GM19452 (cell line): ENCODE measurements around the gene LIX1L.

Source experiments
- ATAC-seq: cut with Tn5 transposase; IDR thresholded peaks from one replicate; pipeline ENCODE4 v1.9.1; 2021; ENCODE audit not compliant: unreplicated experiment

LIX1L gene

DNA sequence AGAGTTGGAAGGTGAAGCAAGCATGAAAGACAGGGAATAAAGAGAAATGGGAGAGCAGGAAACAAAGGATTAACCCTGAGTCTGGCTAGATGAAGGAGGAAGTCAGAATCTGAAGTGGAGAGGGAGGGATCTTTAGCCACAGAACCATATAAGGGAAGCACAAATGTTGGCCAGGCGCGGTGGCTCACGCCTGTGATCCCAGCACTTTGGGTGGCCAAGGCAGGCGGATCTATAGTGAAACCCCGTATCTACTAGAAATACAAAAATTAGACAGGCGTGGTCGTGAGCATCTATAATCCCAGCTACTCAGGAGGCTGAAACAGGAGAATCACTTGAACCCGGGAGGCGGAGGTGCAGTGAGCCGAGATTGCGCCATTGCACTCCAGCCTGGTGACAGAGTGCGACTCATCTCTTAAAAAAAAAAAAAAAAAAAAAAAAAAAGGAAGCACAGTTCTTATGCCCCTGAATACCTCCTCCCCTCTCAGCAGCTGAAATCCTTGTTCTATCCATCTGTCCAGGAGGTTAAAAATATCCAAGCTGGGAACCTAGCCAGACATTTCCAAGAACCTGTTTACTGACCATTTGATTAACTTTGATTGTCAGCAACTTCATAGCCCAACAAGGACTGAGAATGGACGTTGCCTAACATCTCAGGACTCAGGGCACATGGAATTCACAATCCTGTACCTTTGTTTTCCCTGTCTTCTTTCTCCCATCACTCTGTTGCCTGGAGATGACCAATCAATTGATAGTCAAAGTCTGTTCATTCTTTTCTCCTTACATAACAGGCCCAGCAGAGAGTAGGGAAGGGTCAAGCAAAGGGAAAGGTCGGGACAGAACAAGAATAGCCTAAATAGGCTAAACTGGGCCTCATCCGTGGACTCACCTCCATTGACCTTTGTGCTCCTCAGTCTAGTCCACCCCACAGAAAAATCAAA lies 28.0 kb upstream of the LIX1L start:
- no peak for ATAC-seq

DNA sequence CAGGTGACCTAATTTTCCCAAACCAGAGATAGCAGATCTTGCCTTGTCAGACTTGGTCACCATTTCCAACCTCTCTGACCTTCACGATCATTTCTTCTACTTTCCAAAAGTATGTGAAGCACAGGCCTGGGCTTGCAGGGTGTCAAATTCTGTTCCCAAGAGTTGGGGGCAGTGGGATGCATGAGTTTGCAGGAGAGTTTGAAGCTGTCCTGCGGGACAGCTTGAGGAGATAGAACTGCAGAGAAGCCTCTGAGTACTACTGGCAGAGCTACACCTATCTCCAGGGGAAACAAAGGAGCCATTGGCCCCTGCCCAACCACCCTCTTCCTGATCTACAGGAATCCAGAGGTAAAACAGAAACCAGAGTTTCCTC lies 27.3 kb upstream of the LIX1L start:
- no peak for ATAC-seq

DNA sequence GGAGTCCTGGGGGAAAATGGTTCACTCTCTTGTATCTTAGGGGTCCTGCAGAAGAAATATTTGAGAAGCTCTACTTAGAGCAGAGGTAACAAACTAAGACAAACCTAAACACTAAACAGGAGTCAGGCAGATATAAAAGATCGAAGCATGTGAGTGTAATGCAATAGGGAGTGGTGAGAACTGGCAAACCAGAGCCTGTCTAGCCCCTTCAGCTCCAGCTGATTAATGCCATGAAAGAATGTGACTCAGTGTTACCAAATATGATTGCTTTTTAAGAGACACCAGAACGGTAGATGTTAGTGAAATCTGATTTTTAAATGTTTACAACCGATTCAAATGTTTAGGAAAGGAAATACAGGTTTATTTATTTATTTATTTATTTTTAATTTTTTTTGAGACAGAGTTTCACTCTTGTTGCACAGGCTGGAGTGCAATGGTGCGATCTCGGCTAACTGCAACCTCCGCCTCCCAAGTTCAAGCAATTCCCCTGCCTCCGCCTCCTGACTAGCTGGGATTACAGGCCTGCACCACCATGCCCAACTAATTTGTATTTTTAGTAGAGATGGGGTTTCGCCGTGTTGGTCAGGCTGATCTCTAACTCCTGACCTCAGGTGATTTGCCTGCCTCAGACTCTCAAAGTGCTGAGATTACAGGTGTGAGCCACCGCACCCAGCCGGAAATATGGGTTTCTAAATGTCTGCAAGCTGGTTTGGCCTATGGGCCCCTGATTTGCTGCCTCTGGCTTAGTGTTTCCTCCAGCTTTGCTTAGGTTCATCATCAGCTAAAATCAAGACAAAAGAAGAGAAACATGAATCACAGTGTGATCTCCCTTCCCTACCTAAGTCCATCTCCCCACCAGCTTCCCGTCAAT lies 26.4 kb upstream of the LIX1L start:
- no peak for ATAC-seq

DNA sequence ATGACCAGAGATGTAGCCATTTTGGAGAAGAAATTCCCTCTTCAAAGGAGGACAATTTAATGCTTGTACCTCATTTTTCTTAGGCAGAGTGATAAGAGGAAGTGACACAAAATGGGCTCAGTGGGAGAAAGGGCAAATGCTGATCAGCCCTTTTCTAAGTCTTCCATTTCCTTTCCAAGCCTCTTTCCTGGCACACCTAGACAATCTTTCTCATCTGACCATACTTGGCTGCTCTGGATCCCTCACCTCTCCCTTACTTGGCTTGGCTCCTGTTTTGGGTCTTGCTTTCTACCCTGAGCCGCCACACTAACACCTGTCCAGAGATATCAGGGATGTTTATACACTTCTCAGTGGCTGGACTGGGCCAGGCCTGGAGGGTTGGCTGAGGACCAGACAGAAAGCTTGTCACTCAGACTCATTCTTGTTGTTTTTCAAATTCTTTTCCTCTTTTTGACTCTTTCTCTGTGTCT lies 25.4 kb upstream of the LIX1L start:
- no peak for ATAC-seq

DNA sequence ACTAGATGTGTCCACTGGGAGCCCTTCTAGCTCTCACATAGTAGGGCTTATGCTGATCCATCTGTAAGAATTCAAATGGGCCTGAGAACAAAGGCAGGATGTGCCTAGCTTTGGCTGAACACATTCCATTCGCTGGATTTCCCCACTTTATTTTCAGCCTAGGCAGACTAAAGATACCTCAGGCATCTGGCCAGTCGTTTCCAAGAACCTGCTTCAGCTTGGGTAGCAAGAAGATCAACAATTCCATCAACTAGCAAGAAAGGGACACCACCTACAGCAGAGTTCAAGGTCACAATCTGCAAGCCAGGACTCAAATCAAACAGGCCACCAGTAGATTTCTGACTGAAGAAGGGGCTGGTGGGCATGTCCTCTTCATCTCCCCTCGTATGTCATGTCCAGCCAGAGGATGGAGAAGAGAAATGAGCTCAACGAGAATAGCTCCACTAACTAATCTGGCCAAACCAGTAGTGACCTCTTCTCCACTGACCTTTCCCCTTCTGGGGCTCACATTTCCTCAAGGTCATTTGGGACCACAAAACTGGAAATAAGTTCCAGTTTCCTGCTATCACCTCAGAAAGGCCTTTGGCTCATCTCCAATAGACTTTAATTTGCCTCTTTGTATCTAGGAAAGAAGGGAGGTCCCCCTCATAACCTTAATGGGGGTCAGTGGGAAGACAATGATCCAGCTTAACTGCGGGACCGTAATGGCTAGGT lies 24.4 kb upstream of the LIX1L start:
- no peak for ATAC-seq

DNA sequence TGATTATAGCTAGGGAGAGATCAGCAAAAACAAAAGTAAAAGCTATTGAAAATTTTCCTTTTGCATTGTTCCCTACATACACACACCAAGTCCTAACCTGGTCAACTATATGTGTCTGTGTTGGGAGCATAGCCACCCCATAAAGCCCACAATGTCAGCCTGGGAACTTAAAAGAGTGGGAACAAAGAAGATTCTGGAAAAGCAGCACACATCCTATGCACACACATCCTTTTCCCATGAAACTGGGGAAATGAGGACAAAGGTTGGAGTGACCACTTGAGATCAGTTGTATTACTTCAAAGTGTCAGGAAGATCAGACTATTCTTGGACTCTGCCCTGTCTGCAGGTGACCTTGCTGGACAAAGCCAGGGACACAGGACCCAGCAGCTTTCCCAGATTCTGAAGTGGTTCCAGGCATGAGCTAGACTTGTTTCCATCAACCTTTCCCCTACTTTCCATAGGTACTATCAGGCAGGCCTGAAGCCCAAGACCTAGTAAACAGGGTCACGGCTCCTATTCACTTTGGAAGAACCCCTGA lies 22.7 kb upstream of the LIX1L start:
- ATAC-seq = no peak

DNA sequence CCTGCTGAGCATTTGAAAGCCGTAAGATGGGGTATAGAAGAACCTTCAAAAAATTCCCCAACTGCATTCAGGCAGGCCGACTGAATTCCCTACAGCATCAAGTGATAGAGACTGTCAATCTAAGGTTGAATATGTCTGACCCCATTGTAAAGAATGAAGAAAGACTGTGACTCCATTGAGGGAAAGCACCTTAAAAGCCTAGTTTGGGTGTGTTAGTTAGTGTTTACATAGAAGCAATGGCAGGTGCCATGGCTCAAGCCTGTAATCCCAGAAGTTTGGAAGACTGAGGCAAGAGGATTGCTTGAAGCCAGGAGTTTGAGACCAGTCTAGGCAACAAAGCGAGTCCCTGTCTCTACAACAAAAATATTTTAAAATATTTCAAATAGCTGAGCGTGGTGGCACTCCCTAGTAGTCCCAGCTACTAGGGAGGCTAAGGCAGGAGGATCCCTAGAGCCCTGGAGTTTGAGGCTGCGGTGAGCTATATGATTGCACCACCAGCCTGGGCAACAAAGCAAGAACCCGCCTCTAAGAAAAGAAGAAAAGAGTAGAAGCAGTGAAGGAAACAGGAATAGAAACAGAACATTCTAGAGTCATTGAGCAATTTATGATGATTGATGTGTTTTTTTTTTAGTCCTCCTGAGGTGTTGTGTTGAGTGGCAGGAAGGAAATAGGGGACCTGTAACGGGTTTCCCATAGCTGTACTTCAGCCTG lies 22.1 kb upstream of the LIX1L start:
- peak; percentile 23 for ATAC-seq

DNA sequence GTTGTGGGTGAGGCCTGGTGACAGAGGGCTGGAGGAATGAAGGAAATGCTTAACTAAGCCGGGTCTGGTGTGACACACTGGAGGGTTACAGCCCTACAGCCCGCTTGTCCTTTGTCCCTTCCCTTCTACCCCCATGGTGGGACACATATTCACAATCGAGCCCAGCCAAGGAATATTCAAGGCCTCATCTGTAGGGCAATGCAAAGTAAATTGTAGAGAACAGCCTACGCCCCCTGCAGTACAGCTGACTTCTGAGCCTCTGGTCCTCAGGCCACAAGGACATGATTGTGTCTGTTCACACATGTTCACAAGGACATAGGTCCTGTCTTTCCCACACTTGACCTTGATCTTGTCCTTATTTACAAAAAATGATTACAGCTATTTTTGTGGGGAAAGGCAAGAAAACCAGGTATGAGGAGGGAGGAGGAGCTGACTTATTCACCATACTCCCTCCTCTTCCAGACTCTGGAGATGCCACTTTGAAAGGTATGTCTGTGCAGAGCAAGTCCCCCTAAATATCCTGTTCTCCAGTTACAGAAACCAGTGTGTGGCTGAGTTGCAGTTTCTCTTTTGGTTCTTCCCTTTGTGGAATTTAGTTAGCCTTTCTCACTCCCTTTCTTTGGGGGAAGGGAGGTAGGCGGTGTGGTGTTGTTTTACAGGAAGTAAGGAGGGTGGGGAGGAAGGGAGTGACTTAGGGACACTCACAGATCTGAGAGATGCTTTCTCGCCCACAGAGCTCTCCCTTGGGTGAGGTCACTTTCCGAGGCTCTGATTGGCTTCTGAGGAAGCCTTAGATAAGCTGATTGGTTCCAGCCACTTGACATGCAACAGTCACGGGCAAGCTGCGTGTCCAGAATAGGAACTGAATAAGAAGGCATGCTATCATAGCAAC lies 21.3 kb upstream of the LIX1L start:
- ATAC-seq = peak; percentile 86

DNA sequence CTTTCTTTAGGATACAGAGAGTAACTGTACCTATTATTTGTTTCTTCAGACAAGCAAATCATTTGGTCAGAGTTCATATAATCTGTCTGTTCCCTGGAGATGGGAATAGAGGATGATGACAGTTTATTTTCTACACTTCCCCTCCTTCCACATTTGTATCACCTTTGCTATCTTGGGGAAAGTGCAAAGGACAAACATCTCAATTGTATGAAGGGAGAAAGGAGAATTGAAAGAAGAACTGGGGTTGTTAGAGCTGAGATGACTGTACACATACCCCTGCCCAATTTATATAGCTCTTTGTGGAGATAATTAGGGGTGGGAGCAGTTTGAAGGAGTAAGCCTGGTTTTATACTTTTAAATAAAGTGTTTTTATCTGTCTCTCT lies 20.6 kb upstream of the LIX1L start:
- ATAC-seq = no peak

DNA sequence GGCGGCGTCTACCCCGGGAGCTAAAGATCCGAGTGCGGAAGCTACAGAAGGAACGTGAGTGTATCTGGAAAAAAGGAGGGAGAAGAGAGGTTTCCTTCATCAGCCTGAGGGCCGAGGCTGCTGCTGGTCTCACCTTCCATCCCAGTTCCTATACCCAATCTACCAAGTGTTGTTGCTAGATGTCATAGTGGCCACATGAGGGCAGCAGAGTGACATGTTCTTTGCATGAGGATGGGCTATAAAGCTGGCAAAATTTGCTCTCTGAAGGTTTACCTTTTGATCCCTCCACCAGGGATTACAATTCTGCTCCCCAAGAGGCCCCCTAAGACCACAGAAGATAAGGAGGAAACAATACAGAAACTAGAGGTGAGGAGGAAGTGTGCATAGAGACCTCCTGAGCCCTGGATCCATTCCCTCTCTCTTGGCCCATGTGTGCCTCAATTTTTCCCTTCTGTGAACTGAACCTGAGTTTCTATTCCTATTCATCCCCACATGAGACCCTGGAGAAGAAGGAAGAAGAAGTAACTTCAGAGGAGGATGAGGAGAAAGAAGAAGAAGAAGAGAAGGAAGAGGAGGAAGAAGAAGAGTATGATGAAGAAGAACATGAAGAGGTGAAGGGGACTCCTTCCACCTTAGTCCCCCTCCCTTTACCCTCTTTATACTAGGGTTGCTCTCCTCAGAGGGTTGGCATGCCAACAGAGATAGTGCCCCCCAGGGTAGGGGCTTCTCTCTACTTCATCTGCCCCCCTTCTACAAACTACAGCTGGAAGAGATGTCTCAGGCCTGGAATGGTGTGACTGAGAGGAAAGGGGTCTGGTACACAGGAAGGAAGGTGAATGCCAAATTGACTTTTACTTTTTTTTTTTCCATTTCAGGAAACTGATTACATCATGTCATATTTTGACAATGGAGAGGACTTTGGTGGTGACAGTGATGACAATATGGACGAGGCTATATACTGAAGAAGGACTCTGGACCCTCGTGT lies 20.0 kb upstream of the LIX1L start:
- no peak for ATAC-seq

DNA sequence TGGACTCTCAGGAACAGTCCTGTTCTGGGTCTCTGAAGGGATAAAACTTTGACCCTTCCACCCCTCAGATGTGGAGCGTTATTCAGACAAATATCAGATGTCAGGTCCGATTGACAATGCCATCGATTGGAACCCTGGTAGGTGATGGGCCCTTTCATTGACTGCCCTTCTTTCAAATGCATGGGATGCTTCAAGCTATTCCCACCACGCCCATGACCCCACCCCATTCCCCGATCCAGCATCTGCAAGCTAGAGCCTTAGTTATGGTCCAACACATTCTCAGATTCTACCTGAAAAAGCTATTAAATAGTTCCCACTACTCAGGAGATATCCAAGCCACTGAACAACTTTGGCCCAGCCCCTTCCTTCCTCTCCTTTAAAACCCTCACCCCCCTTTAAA lies 19.2 kb upstream of the LIX1L start:
- no peak for ATAC-seq

DNA sequence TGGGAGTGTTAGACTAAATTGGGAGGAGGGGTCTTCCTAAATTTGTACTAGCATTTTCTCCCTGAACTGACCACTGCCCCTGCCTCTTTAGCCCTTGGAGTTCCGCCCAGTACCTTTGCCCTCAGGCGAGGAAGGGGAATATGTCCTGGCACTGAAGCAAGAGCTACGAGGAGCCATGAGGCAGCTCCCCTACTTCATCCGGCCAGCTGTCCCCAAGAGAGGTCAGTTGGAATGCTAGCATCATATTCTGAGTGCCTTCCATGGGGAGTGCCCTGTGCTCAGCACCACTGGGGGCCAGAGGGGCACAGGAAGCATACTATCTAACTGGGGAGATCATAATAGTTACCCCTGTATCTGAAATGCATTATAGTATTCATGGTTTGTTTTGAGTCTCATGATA lies 17.4 kb upstream of the LIX1L start:
- ATAC-seq = no peak

DNA sequence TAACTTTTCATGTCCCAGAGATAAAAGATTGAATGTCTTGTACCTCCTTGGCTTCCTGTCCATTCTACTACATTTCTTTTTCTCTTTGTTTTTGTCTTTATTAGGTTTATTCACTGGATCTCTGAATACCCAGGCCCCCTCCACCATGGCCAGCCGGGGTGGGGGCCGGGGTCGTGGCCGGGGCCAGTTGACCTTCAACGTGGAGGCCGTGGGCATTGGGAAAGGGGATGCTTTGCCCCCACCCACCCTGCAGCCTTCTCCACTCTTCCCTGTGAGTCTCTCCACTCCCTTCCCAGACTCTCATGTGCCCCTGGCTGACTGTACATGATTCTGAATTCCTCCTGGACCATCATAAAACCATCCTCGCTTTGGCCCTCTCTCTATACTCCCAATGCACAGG lies 16.9 kb upstream of the LIX1L start:
- ATAC-seq = no peak

DNA sequence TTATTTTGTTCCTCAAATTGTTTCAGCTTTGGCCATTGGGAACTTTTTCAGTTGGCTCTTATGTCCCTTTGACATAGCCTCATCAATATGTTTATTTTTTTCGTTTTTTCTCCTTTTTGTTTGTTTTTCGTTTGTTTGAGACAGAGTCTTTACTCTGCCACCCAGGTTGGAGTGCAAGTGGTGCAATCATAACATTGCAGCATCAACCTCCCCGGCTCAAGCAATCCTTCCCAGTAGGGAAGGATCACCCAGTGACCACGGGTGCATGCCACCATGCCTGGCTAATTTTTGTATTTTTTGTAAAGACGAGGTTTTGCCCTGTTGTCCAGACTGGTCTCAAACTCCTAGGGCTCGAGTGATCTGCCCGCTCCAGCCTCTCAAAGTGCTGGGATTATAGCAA lies 14.8 kb upstream of the LIX1L start:
- no peak for ATAC-seq

DNA sequence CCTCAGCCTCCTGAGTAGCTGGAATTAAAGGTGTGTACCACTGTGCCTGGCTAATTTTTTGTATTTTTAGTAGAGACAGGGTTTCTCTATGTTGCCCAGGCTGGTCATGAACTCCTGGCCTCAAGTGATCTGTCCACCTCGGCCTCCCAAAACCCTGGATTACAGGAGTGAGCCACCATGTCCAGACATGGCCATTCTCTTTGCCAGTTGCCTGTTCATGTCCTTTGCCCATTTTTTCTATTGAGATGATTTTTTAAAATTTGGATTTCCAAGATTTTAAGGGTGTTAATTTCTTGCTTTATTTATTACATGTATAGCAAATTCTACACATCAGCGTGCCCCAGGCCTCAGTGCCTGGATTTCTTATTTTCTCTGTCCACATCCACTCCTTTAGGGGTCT lies 9.5 kb upstream of the LIX1L start:
- ATAC-seq = no peak

DNA sequence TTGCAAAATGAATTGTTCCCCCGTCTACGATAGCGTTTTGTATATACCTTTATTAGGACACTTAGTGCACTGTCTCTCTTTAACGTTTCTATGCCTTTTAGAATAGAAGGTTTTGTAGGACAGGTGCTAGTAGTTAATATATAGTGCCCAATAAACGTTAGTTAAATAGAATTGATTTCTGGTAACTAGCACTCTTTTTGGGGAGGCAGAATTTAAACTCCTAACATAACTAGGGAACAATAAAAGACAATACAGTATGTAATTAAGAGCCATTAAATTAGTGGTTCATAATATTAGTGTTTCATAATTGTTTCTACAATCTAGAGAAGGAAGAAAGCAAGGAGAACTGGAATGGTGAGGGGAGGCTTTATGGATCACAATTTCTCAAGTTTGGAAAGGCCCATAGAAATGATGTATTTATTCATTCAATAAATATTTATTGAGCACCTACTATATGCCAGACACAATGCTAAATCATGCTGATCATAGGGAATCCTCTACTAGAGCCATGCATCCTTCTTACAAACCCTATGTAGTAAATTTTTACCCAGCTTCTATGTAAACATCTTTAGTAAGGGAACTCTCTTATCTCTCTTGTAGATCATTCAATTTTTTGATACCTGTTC lies 7.4 kb upstream of the LIX1L start:
- no peak for ATAC-seq

DNA sequence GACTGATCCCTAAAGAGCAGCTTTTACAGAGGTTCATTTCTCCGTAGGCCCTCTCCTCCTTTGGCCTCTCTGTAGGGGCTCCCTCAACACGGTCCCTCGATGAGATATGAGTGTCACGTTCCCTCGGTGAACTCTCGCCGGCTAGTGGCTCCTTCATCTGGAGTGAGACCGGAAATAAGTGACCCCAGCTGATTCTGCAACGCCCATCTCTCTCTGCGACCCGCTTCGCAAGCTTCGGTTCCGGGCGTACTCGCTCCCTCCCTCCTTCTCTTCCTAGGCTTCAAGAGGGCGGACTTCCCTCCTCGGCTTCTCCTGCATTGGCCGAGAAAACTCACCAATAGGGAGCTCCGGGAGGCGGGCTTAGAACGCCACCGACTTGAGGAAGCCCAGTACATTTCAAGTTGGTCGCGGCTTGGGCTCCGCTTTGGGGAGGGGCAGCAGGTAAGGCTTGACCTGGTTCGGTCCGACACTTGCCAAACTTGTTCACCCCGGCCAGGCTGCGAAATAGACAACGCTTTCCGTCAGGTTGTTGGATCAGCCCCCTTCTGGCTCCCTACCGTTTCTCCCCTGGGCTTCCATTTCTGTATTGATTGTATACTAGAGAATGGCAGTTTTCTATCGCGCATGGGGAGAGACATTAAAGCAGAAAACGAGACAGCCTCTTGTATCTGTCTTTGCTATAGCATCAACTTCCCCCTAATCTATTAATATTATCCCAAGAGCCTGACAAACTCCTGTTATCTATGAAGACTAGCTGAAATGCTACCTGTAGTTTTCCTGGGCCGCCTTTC lies 6.7 kb upstream of the LIX1L start, which contains the start of the genes ANKRD34A and POLR3GL:
ANKRD34A (minus strand) TSS at position 248 of the 791 bp plus-strand sequence. CDS start 2,816 bp downstream, outside the sequence.
POLR3GL (plus strand) TSS at position 363 of the 791 bp plus-strand sequence. CDS start 10,176 bp downstream, outside the sequence.
- peak; percentile 85 for ATAC-seq
